HepG2 (cell line): Measurements from ENCODE around the gene KCNF1. TPM values are rescaled to one million over a fixed set of nuclear protein-coding genes. Genes with fewer than 3 reads are reported as not detected.

ENCODE experiments used
- ATAC-seq: fragments of 200-7000 bp; cut with Tn5 transposase; 3 replicates; pipeline ENCODE4 v1.9.1; 2020; ENCODE audit warnings: mild to moderate bottlenecking, moderate library complexity
- BruUV-seq: library from RNA; stranded (reverse); fragments of 400-500 nt; replicated peaks from 2 replicates; lab custom pipeline; 2021; lab: Mats Ljungman, UMichigan
- CTCF ChIA-PET: fragments of 300-600 bp; formaldehyde crosslinking; extraction: SDS; loops from one replicate; lab custom pipeline; 2021; ENCODE audit warnings: low total read pairs, inconsistent platforms, low intra/inter-chr PET ratio; lab: Yijun Ruan, JAX
- POLR2A ChIA-PET: fragments of 350-600 bp; sonication (Branson Sonifier 250); formaldehyde crosslinking; loops from one replicate; lab custom pipeline; 2020; ENCODE audit warnings: antibody characterized with exemption, inconsistent platforms; lab: Yijun Ruan, JAX
- DNase-seq: peaks from one replicate; pipeline ENCODE4 v3.0.0-alpha.2; 2015; ENCODE audit warnings: low spot score
- FAIRE-seq: peaks from 3 replicates; lab custom pipeline; 2011; peaks lifted over from hg19 to GRCh38; lab: Jason Lieb, UNC
- H2AFZ ChIP-seq: one replicate; pipeline ENCODE4 v1.6.1; 2011; ENCODE audit warnings: low read length, inconsistent platforms
- H3K27ac ChIP-seq: fragments of 300-600 bp; 3 replicates; pipeline ENCODE4 v1.8.0; 2011; ENCODE audit warnings: mixed run types, mild to moderate bottlenecking, mixed read lengths, low read length, inconsistent platforms; ENCODE audit not compliant: insufficient read depth; ENCODE audit errors: extremely low read length
- H3K27me3 ChIP-seq, 2 experiments: fragments of 200-600 bp in 1 of 2; 2 replicates in 1 of 2; 3 replicates in 1 of 2; pipeline versions ENCODE4 v1.6.0 to v1.8.0; 2011; ENCODE audit warnings: low read length in 2 of 2, mild to moderate bottlenecking in 2 of 2, moderate library complexity in 2 of 2, inconsistent platforms in 1 of 2; ENCODE audit not compliant: insufficient read depth in 2 of 2, control insufficient read depth in 1 of 2
- H3K36me3 ChIP-seq, 2 experiments: fragments of 200-600 bp in 1 of 2; replicated peaks in 1 of 2; 2 replicates in 1 of 2; 3 replicates in 1 of 2; pipeline versions ENCODE4 v1.5.1 to v1.8.0; 2011; ENCODE audit warnings: low read length in 2 of 2, inconsistent platforms in 1 of 2; ENCODE audit not compliant: insufficient read depth in 2 of 2, control insufficient read depth in 1 of 2
- H3K4me1 ChIP-seq: 2 replicates; pipeline ENCODE4 v1.5.1; 2012; ENCODE audit warnings: low read length, inconsistent platforms; ENCODE audit not compliant: insufficient read depth
- H3K4me2 ChIP-seq: 2 replicates; pipeline ENCODE4 v1.6.0; 2011; ENCODE audit warnings: low read depth, low read length, inconsistent platforms
- H3K4me3 ChIP-seq, 3 experiments: fragments of 200-600 bp in 1 of 3; sonication (generic), shearing (Covaris generic) in 1 of 3; replicated peaks in 1 of 3; 2 replicates each; pipeline ENCODE4 v1.5.1; 2011 to 2016; ENCODE audit warnings: low read length in 3 of 3, inconsistent platforms in 2 of 3, low read depth in 2 of 3, mild to moderate bottlenecking in 2 of 3, control low read depth in 1 of 3, mixed read lengths in 1 of 3; ENCODE audit not compliant: insufficient read depth in 1 of 3
- H3K79me2 ChIP-seq: one replicate; pipeline ENCODE4 v1.6.1; 2011; ENCODE audit warnings: low read length, inconsistent platforms; ENCODE audit not compliant: insufficient read depth
- H3K9ac ChIP-seq: 2 replicates; pipeline ENCODE4 v1.6.0; 2011; ENCODE audit warnings: mild to moderate bottlenecking, low read depth, low read length, inconsistent platforms; ENCODE audit not compliant: insufficient read depth
- H3K9me3 ChIP-seq: 2 replicates; pipeline ENCODE4 v1.5.1; 2012; ENCODE audit warnings: mild to moderate bottlenecking, low read length
- H4K20me1 ChIP-seq: 2 replicates; pipeline ENCODE4 v1.6.0; 2011; ENCODE audit warnings: inconsistent platforms, mild to moderate bottlenecking, low read length, moderate library complexity; ENCODE audit not compliant: insufficient read depth
- ETV6 ChIP-seq: sonication (generic); formaldehyde crosslinking; conservative IDR thresholded peaks from 2 replicates; pipeline ENCODE4 v1.4.0; 2020; ENCODE audit warnings: missing genetic modification reagents
- FOSL2 ChIP-seq: sonication (generic); formaldehyde crosslinking; IDR thresholded peaks from 2 replicates; pipeline ENCODE4 v1.4.0; 2020; ENCODE audit warnings: missing genetic modification reagents
- SNRNP70 ChIP-seq: fragments of 200-400 bp; formaldehyde crosslinking; IDR thresholded peaks from 2 replicates; pipeline ENCODE4 v1.6.1; 2017; ENCODE audit warnings: mild to moderate bottlenecking, low read depth, low read length, moderate library complexity
- TCF7 ChIP-seq: sonication (generic); IDR thresholded peaks from 2 replicates; pipeline ENCODE4 v1.6.1; 2016; ENCODE audit warnings: antibody characterized with exemption, low read depth
- ZNF101 ChIP-seq: sonication (generic); formaldehyde crosslinking; IDR thresholded peaks from 2 replicates; pipeline ENCODE4 v1.4.0; 2020; ENCODE audit warnings: mild to moderate bottlenecking, low read depth, missing genetic modification reagents, borderline replicate concordance
- ZNF780A ChIP-seq: sonication (generic); formaldehyde crosslinking; IDR thresholded peaks from 2 replicates; pipeline ENCODE4 v1.8.0; 2022; ENCODE audit warnings: mild to moderate bottlenecking, missing genetic modification reagents, moderate library complexity
- ZZZ3 ChIP-seq: sonication (generic); formaldehyde crosslinking; IDR thresholded peaks from 2 replicates; pipeline ENCODE4 v1.4.0; 2020; ENCODE audit warnings: missing genetic modification reagents, mild to moderate bottlenecking, borderline replicate concordance
- WGBS: methylation state at CpG from one replicate; pipeline ENCODE4 v1.1.6; 2017; ENCODE audit warnings: low lambda C conversion rate; 5-methylcytosine and 5-hydroxymethylcytosine counted together
- in situ Hi-C: cut with HindIII; loops from 2 replicates; pipeline ENCODE4 v1.10.0; 2017; ENCODE audit warnings: low pct_unique_long_range_greater_than_20kb; ENCODE audit not compliant: extremely low pct_ligation_motif_present
- intact Hi-C: fragments of 100-400 bp; cut with micrococcal nuclease; formaldehyde crosslinking; loops from one replicate; pipeline ENCODE4 v1.10.0; 2022; ENCODE audit not compliant: unreplicated experiment
- polyA plus RNA-seq, 8 experiments: library from polyadenylated mRNA; depleted of rRNA in 3 of 8; stranded (reverse) in 7 of 8; unstranded in 1 of 8; fragments of >200 nt; fragmentation: Illumina TruSeq in 4 of 8; extraction: Trizol in 4 of 8; gene quantifications; 2 replicates each; pipeline versions ENCODE4 v1.2.1 to v1.2.3, GENCODE V29; 2011 to 2016; ENCODE audit warnings: low read depth in 4 of 8, missing spikeins in 1 of 8, mixed read lengths in 1 of 8; ENCODE audit not compliant: insufficient read depth in 1 of 8
- total RNA-seq, 5 experiments: library from RNA; depleted of rRNA; stranded (reverse); fragments of >200 nt; fragmentation: Illumina TruSeq; extraction: Trizol; gene quantifications; 2 replicates each; pipeline ENCODE4 v1.2.3, GENCODE V29; 2016; ENCODE audit warnings: low read depth in 1 of 5
- TF ChIP-seq, protein P1 (sequence below): sonication (generic); formaldehyde crosslinking; IDR thresholded peaks from 2 replicates; pipeline ENCODE4 v1.4.0; 2020; ENCODE audit warnings: mild to moderate bottlenecking, missing genetic modification reagents

KCNF1 gene
- total and polyA plus RNA-seq, 2 of the 13 experiments (the other 11 are each of a cell fraction or from before 2014, with no cell fraction given) = 0.09 to 0.12 TPM

DNA sequence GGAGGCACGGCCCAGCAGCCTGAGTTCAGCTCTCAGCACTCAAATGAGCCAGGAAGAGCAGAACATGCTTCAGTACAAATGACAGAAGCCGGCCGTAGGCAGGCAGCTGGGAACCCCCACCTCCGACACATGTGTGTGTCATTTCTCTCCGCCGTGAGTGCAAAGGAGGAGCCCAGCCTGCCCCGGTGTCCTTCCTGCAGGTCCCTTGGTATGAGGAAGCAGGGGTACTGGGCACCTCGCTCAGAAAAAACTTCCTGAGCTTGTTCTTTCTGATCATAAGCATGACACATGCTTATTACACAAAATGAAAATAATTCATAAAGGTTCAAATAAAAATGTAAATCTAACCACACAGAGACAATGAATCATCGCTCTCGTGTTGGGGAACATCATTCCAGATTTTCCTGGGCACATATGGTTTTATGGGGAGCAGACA, 35.3 kb downstream of the KCNF1 start (continued):
- TF ChIP-seq, protein P1, sequence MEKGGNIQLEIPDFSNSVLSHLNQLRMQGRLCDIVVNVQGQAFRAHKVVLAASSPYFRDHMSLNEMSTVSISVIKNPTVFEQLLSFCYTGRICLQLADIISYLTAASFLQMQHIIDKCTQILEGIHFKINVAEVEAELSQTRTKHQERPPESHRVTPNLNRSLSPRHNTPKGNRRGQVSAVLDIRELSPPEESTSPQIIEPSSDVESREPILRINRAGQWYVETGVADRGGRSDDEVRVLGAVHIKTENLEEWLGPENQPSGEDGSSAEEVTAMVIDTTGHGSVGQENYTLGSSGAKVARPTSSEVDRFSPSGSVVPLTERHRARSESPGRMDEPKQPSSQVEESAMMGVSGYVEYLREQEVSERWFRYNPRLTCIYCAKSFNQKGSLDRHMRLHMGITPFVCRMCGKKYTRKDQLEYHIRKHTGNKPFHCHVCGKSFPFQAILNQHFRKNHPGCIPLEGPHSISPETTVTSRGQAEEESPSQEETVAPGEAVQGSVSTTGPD (CRISPR knock-in tag) = no peak
- no peak for TF ChIP-seq SNRNP70
- TF ChIP-seq, all 625 proteins: peak for 0

DNA sequence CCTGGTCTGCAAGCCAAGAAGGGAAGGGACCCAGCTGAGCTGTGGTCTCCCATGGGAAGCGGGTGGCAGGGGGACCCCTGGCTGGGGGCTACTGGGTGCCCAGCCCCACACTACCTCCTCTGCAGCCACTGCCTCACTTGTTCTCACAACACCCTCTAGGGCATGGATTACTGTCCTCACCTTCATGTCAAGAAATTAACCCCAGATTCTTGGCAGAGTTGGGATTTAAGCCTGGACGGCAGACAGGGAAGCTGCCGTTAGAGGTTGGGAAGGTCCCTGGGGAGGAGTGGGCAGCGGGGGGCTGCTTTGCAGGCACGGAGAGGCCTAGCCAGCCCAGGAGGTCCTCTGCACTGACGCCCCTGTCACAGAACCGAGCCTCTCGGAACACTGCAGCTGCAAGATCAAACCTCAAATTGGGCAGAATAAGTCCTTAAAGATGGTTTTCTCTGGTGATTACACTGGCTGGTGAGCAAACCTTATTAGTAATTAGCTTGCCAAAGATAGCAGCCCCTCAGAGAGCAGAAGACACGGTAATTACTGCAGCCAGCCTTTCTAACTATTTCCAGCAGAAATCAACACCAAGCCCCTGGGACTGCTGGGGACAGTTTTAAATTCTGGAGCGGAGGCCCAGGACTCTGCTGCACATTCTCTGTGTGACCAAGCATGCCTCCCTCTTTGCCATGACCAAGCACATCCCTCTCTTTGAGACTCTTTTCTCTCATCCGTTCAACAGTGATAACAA, 35.9 kb downstream of the KCNF1 start:
- intact Hi-C loops = loop anchor here (1.0 to 10.0 kb wide), 2 partner anchors 43 to 1527 kb away; no protein-coding TSS in a partner anchor
- no peak overlapping the region for H3K9ac ChIP-seq
- no peaks in the 10 kb centered on the region for H3K4me1 ChIP-seq
- no peaks in the 10 kb centered on the region for H3K9me3 ChIP-seq
- TF ChIP-seq ZZZ3 (CRISPR knock-in tag) (no peak), ZNF780A (no peak), FOSL2 (CRISPR knock-in tag) (no peak), ZNF101 (CRISPR knock-in tag) (no peak), ETV6 (CRISPR knock-in tag) (no peak), TCF7 (no peak)
- TF ChIP-seq, all 625 proteins: peak for 0
- ATAC-seq = no peak
- no TSS peak for BruUV-seq
- Histone ChIP-seq H4K20me1 (no peaks in the 10 kb centered on the region), H2AFZ (no peak overlapping the region), H3K4me2 (no peak overlapping the region), H3K36me3 (no peaks in the 10 kb centered on the region), H3K27ac (no peak overlapping the region), H3K27me3 (peaks cover 8 to 67% of the 10 kb centered on the region in 2 experiments; a peak in 4 of 5 replicates), H3K79me2 (no peaks in the 10 kb centered on the region), H3K4me3 (no peak overlapping the region)
- ChIA-PET CTCF (no interaction called here), POLR2A (no interaction called here)
- no peak for FAIRE-seq
- whole genome bisulfite sequencing = 41% methylated on average over 9 of the region's 11 CpGs
- in situ Hi-C loops = no loop called here
- no peak for DNase-seq
